HG03354 (cell line): Measurements from ENCODE around the gene RAVER1.
"Not testable (repeated sequence)": the region's sequence is repeated elsewhere in the genome, so short reads cannot be mapped to it uniquely, and the experiment has no call there.

Experiments
- ATAC-seq: cut with Tn5 transposase; IDR thresholded peaks from one replicate; pipeline ENCODE4 v1.9.1; 2021; ENCODE audit warnings: mild to moderate bottlenecking; ENCODE audit not compliant: unreplicated experiment, poor library complexity, severe bottlenecking

Gene RAVER1

GRCh38 chr19:10294368-10294697 is 39.0 kb downstream of the RAVER1 start:
- no peak for ATAC-seq

- ATAC-seq, result no peak
Measured at GRCh38 chr19:10293637-10294367, 39.5 kb downstream of the RAVER1 start.

- ATAC-seq, result no peak
Measured at GRCh38 chr19:10292789-10293636, 40.3 kb downstream of the RAVER1 start.

GRCh38 chr19:10292206-10292788 is 41.0 kb downstream of the RAVER1 start:
- peak; percentile 49 for ATAC-seq

GRCh38 chr19:10291554-10292205 is 41.6 kb downstream of the RAVER1 start:
- ATAC-seq, result no peak

GRCh38 chr19:10290876-10291553 is 42.3 kb downstream of the RAVER1 start:
- ATAC-seq, result no peak

GRCh38 chr19:10290357-10290875 is 42.9 kb downstream of the RAVER1 start:
- ATAC-seq, result no peak

- no peak for ATAC-seq
Measured at GRCh38 chr19:10289836-10290356, 43.4 kb downstream of the RAVER1 start, which contains the start of gene ICAM5. Gene ICAM5 (plus strand): TSS chr19:10289952. CDS start chr19:10290044, 92 bp downstream.

- no peak for ATAC-seq
Measured at GRCh38 chr19:10289167-10289835, 44.0 kb downstream of the RAVER1 start.

- ATAC-seq, result no peak
Measured at GRCh38 chr19:10288662-10289166, 44.6 kb downstream of the RAVER1 start.

- ATAC-seq, result no peak
Measured at GRCh38 chr19:10286803-10287737, 46.3 kb downstream of the RAVER1 start, which contains the start of gene ICAM4. Gene ICAM4 (plus strand): TSS chr19:10286955. CDS start chr19:10287013, 58 bp downstream.

GRCh38 chr19:10285393-10285792 is 47.9 kb downstream of the RAVER1 start:
- ATAC-seq, result no peak

- ATAC-seq, result no peak
Measured at GRCh38 chr19:10284960-10285278, 48.4 kb downstream of the RAVER1 start.

GRCh38 chr19:10284065-10284959 is 49.0 kb downstream of the RAVER1 start:
- ATAC-seq, result no peak

- ATAC-seq, result no peak
Measured at GRCh38 chr19:10283301-10284064, 49.8 kb downstream of the RAVER1 start.

- ATAC-seq, result not testable (repeated sequence)
Measured at GRCh38 chr19:10282043-10282442, 51.3 kb downstream of the RAVER1 start.
